GM21515 (cell line): ENCODE measurements around the gene ICOSLG.
"Not testable (repeated sequence)": the region's sequence is repeated elsewhere in the genome, so short reads cannot be mapped to it uniquely, and the experiment has no call there.

Experiments used
- ATAC-seq: cut with Tn5 transposase; IDR thresholded peaks from one replicate; pipeline ENCODE4 v1.9.1; 2021; ENCODE audit not compliant: unreplicated experiment

ICOSLG gene

DNA sequence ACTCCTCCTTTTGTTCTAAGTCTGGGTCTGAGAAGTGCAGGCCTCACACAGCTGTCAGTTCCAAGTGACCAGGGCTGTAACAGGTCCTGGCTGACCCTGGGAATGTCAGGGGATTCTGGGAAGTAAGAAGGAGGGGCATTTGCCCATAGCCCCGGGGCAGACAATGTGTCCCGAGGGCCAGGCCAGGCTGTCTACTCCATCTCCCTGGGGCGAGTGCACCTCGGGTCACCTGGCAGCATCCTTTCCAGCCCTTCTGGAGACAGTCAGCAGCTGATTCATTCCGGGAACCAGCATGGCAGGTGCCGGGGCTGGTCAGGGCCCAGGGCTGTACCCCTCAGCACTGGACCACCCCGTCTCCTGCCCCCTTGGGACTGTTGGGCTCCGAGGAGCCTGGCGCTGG, 13.1 kb downstream of the ICOSLG start:
- ATAC-seq, result not testable (repeated sequence)

GRCh38 chr21:44225605-44226004, 15.1 kb downstream of the ICOSLG start:
- not testable (repeated sequence) for ATAC-seq

DNA sequence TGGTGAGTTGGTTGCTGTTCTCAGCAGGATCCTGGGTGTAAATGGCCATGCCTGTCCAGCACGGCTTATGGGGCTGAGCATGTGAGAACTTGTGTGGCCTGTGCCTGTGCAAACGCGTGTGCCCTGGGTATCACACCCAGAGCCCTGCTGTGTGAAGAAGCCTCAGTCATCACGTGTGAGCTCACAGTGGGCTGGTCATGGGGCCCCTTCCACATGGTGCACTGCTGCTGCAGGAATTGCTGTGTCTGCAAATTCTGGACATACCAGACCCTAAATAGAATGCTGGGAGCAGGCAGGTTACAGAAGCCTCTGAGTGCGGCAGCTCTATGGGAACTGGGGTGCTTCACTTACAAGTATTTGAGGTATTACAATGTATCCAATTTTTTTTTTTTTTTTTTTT, 17.4 kb downstream of the ICOSLG start:
- ATAC-seq, result not testable (repeated sequence)

GRCh38 chr21:44220674-44221073, 20.1 kb downstream of the ICOSLG start:
- not testable (repeated sequence) for ATAC-seq

DNA sequence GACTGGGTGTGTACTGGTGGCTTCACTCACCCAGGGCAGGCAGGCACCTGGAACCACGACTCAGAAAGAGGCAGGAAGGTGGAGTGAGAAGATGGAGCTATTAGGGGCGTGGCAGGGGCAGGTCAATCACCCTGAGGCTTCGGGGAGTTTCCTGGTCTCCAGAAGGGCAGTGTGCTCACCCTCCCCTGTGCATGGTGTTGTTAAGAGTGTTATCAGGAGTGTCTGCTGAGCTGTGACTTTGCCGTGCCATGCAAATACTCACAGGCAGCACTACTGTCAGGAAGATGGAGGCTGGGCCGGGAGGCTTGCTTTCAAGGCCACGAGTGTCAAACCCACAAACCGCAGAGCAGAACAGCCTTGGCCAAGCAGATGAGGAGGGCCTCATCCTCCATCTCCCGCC, 22.3 kb downstream of the ICOSLG start:
- not testable (repeated sequence) for ATAC-seq

- ATAC-seq, result not testable (repeated sequence)
These were observed 28.8 kb downstream of the ICOSLG start for GRCh38 chr21:44211978-44212377.

- ATAC-seq, result not testable (repeated sequence)
These were observed 29.2 kb downstream of the ICOSLG start for GRCh38 chr21:44211574-44211973.

DNA sequence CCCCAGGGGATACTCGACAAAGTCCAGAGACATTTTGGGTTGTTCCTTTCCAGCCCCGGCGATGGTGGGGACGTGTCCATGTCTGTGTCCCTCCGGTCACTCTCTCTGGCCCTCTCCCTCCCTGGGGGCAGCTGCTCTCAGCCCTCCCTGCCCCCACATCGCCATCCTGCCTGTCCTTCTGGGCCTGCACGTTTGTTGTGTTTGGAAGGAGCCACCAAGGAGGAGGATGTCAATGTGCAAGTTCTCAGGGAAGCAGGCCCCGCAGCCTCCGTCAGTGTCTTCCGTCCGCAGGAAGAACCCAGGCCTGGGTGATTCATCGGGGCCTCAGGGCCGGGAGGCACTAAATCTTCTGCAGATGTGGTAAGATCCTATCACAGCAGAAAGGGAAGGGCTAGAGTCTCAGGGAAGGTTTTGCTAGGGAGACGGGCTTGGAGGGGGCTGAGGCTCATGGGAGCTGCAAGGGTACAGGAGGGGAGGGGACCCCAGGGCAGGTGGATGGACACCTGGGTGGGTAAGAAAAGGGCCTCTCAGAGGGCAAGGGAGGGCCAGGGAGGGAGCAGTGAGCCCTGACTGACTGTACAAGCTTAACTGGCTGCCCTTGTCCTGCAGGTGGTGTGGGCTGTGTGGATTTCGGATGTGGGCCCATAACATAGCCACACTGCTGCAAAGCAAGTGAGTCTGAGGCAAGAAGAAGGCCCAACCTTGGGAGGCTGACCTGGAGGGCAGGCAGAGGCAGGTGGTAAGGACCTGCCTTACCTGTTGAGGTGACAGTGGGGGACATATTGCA, 32.7 kb downstream of the ICOSLG start:
- not testable (repeated sequence) for ATAC-seq

GRCh38 chr21:44206698-44207676, 33.8 kb downstream of the ICOSLG start:
- not testable (repeated sequence) for ATAC-seq

GRCh38 chr21:44206187-44206586, 34.6 kb downstream of the ICOSLG start:
- ATAC-seq, result not testable (repeated sequence)

GRCh38 chr21:44202590-44203299, 38.0 kb downstream of the ICOSLG start:
- ATAC-seq, result not testable (repeated sequence)

GRCh38 chr21:44199997-44200396, 40.7 kb downstream of the ICOSLG start:
- ATAC-seq, result not testable (repeated sequence)

- no peak for ATAC-seq
These were observed 41.3 kb downstream of the ICOSLG start for GRCh38 chr21:44199448-44199847.

DNA sequence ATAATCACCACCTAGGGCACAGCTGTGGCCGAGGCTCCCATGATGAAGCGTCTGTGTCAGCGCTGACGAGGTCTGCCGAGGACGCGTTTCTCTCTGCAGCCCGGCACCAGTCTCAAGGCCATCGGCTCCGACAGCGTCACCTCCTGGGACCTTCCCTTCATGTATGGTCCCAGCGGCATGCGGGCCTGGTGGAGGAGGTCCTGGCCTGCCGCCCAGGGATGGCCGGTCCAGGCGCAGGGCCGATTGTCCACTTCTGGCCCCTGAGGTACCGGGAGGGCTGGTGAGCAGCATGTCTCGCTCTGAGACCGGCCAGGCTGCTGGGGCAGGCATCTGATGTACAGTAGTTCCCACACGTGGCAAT, 43.6 kb downstream of the ICOSLG start:
- not testable (repeated sequence) for ATAC-seq

DNA sequence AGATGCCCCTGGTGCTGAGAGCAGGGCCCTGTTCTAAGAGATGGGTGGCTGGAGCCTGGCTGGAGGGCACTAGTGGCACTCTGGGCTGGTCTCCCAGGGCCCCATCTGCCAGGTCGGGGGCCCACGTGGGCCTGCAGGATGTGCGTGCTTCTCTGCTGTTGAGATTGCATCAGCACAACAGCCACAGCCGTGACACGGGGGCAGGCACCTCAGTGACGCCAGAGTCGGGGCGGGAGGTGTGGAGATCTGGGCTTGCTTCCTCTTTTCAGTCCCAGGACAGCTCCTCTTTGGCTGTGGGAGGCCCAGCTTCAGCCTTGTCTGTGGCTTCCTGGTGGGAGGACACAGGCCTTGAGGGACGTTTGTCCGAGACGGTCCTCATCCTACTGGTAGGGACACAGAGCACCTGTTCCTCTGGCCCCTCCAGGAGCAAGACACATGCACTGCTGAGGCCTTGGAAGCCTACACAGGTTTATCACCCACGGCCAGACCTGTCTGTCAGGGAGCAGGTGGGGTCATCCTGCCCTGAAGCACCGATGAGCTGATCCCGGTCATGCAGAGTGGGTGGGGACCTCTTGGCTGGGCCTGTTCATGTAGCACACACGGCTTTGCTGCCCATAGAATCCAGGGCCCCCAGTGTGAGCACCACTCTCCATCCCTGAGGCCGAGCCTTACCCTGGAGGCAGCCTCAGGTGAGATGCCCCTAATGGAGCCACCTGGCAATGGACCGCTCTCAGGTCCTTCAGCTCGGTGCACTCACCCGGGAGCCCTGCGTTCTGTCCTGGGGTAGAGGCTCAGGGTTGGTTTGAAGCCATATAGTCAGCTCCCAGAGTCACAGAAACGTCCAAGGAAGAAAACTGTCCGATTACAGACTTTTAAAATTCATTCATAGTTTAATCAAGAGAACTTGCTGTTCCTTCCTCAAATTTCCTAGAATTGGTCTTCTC, 44.3 kb downstream of the ICOSLG start:
- not testable (repeated sequence) for ATAC-seq

DNA sequence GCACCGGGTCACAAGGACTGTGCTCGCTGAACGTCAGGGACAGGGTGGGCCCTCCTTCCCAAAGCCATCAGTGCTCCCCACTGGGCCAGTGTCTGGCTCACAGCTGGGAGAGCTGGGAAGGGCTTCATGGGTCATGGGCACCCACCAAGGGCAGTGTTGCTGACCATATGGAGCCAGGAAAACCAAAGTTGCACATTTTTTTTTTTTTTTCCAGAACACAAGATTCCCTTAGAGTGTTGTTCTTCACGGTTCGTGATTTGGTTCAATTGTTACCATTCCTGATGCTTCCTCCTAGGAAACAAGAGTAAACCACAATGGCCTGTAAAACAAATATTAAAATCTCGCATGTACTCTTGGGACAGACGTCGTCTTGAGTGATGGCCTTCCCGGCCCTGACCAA, 45.9 kb downstream of the ICOSLG start:
- ATAC-seq, result not testable (repeated sequence)

GRCh38 chr21:44194451-44194850, 46.3 kb downstream of the ICOSLG start:
- ATAC-seq, result not testable (repeated sequence)

GRCh38 chr21:44193108-44193507, 47.6 kb downstream of the ICOSLG start:
- not testable (repeated sequence) for ATAC-seq

- not testable (repeated sequence) for ATAC-seq
These were observed 50.1 kb downstream of the ICOSLG start for GRCh38 chr21:44190349-44191271.
